H9 (cell line): Measurements from ENCODE around the gene TLX1. TPM values are rescaled to one million over a fixed set of nuclear protein-coding genes. Genes with fewer than 3 reads are reported as not detected.

ENCODE experiments used
- DNase-seq: peaks from one replicate; pipeline ENCODE4 v3.0.0-alpha.2; 2017
- H2AFZ ChIP-seq: one replicate; pipeline ENCODE4 v1.6.1; 2013; ENCODE audit warnings: mild to moderate bottlenecking, low read length, control low read depth, moderate library complexity
- H2AK5ac ChIP-seq: 2 replicates; pipeline ENCODE4 v1.6.1; 2013; ENCODE audit warnings: low read length, control low read depth, mixed read lengths; ENCODE audit not compliant: insufficient read length
- H2BK120ac ChIP-seq: one replicate; pipeline ENCODE4 v1.6.1; 2013; ENCODE audit warnings: low read depth, mild to moderate bottlenecking, low read length, control low read depth, inconsistent platforms; ENCODE audit not compliant: poor library complexity, severe bottlenecking
- H2BK12ac ChIP-seq: 2 replicates; pipeline ENCODE4 v1.6.1; 2013; ENCODE audit warnings: low read length, control low read depth, mixed read lengths, low read depth; ENCODE audit not compliant: insufficient read length
- H2BK15ac ChIP-seq: 2 replicates; pipeline ENCODE4 v1.6.1; 2013; ENCODE audit warnings: low read depth, low read length, control low read depth
- H2BK20ac ChIP-seq: one replicate; pipeline ENCODE4 v1.6.1; 2013; ENCODE audit warnings: low read depth, mild to moderate bottlenecking, low read length, control low read depth, inconsistent platforms; ENCODE audit not compliant: poor library complexity, severe bottlenecking
- H2BK5ac ChIP-seq: 2 replicates; pipeline ENCODE4 v1.6.1; 2013; ENCODE audit warnings: low read length, control low read depth, mixed read lengths; ENCODE audit not compliant: insufficient read length
- H3K14ac ChIP-seq: 2 replicates; pipeline ENCODE4 v1.6.1; 2013; ENCODE audit warnings: low read length, control low read depth; ENCODE audit not compliant: insufficient read depth
- H3K18ac ChIP-seq: 2 replicates; pipeline ENCODE4 v1.6.1; 2013; ENCODE audit warnings: low read depth, mild to moderate bottlenecking, mixed read lengths, low read length, control low read depth; ENCODE audit not compliant: insufficient read length
- H3K23ac ChIP-seq: 2 replicates; pipeline ENCODE4 v1.6.1; 2013; ENCODE audit warnings: low read length, control low read depth, mixed read lengths, low read depth; ENCODE audit not compliant: insufficient read length
- H3K23me2 ChIP-seq: 2 replicates; pipeline ENCODE4 v1.6.1; 2013; ENCODE audit warnings: low read depth, mild to moderate bottlenecking, mixed read lengths, low read length, control low read depth; ENCODE audit not compliant: insufficient read length, poor library complexity, severe bottlenecking
- H3K27ac ChIP-seq: 2 replicates; pipeline ENCODE4 v1.5.1; 2013; ENCODE audit warnings: low read length, control low read depth, mixed read lengths, low read depth; ENCODE audit not compliant: insufficient read length
- H3K27me3 ChIP-seq: 2 replicates; pipeline ENCODE4 v1.6.1; 2013; ENCODE audit warnings: low read length, control low read depth, inconsistent platforms; ENCODE audit not compliant: insufficient read depth
- H3K4ac ChIP-seq: 2 replicates; pipeline ENCODE4 v1.6.1; 2013; ENCODE audit warnings: low read depth, mild to moderate bottlenecking, control low read depth, inconsistent platforms, low read length, moderate library complexity
- H3K4me1 ChIP-seq: 2 replicates; pipeline ENCODE4 v1.6.1; 2013; ENCODE audit warnings: low read length, control low read depth, inconsistent platforms; ENCODE audit not compliant: insufficient read depth
- H3K4me2 ChIP-seq: 2 replicates; pipeline ENCODE4 v1.6.1; 2013; ENCODE audit warnings: low read length, control low read depth, mixed read lengths; ENCODE audit not compliant: insufficient read length, insufficient read depth
- H3K56ac ChIP-seq: 2 replicates; pipeline ENCODE4 v1.6.1; 2013; ENCODE audit warnings: low read depth, mild to moderate bottlenecking, mixed read lengths, low read length, control low read depth; ENCODE audit not compliant: insufficient read length
- H3K79me1 ChIP-seq: 2 replicates; pipeline ENCODE4 v1.6.1; 2013; ENCODE audit warnings: low read depth, mild to moderate bottlenecking, moderate library complexity, low read length, control low read depth, inconsistent platforms; ENCODE audit not compliant: insufficient read depth, poor library complexity, severe bottlenecking
- H3K79me2 ChIP-seq: 2 replicates; pipeline ENCODE4 v1.6.1; 2013; ENCODE audit warnings: low read length, control low read depth, inconsistent platforms; ENCODE audit not compliant: insufficient read depth
- H3K9ac ChIP-seq: 2 replicates; pipeline ENCODE4 v1.6.1; 2013; ENCODE audit warnings: low read length, control low read depth, mixed read lengths; ENCODE audit not compliant: insufficient read length; ENCODE audit errors: extremely low read depth
- H3K9me3 ChIP-seq: one replicate; pipeline ENCODE4 v1.6.1; 2013; ENCODE audit warnings: low read depth, low read length, inconsistent platforms; ENCODE audit not compliant: control insufficient read depth
- H3T11ph ChIP-seq: one replicate; pipeline ENCODE4 v1.6.1; 2013; ENCODE audit warnings: mild to moderate bottlenecking, low read length, control low read depth, inconsistent platforms
- H4K20me1 ChIP-seq: one replicate; pipeline ENCODE4 v1.6.1; 2013; ENCODE audit not compliant: control insufficient read depth, insufficient read length, insufficient read depth
- H4K5ac ChIP-seq: 2 replicates; pipeline ENCODE4 v1.6.1; 2013; ENCODE audit warnings: low read depth, mild to moderate bottlenecking, mixed read lengths, low read length, control low read depth; ENCODE audit not compliant: insufficient read length
- H4K8ac ChIP-seq: replicated peaks from 2 replicates; pipeline ENCODE4 v1.6.1; 2013; ENCODE audit warnings: low read length, control low read depth, mixed read lengths, low read depth; ENCODE audit not compliant: insufficient read length
- H4K91ac ChIP-seq: 2 replicates; pipeline ENCODE4 v1.6.1; 2013; ENCODE audit warnings: low read depth, mild to moderate bottlenecking, moderate library complexity, mixed read lengths, low read length, control low read depth; ENCODE audit not compliant: insufficient read length
- H3K27ac Mint-ChIP-seq, 3 experiments: 2 replicates in 2 of 3; 3 replicates in 1 of 3; pipeline ENCODE4 v1.8.0; 2020 to 2021; ENCODE audit warnings: mixed read lengths in 3 of 3, mild to moderate bottlenecking in 1 of 3, moderate library complexity in 1 of 3
- H3K27me3 Mint-ChIP-seq: 2 replicates; pipeline ENCODE4 v1.8.0; 2021; ENCODE audit warnings: low read depth, mild to moderate bottlenecking, moderate library complexity, mixed read lengths
- H3K36me3 Mint-ChIP-seq, 3 experiments: 2 replicates in 2 of 3; 3 replicates in 1 of 3; pipeline ENCODE4 v1.8.0; 2020 to 2021; ENCODE audit warnings: low read depth in 3 of 3, mixed read lengths in 3 of 3; ENCODE audit not compliant: insufficient read depth in 1 of 3
- H3K4me1 Mint-ChIP-seq, 2 experiments: 2 replicates each; pipeline ENCODE4 v1.8.0; 2020; ENCODE audit warnings: mixed read lengths in 2 of 2
- H3K4me3 Mint-ChIP-seq, 2 experiments: 2 replicates in 1 of 2; 3 replicates in 1 of 2; pipeline ENCODE4 v1.8.0; 2020 to 2021; ENCODE audit warnings: mild to moderate bottlenecking in 2 of 2, mixed read lengths in 2 of 2, moderate library complexity in 1 of 2
- H3K9me3 Mint-ChIP-seq, 2 experiments: 2 replicates in 1 of 2; 3 replicates in 1 of 2; pipeline ENCODE4 v1.8.0; 2020; ENCODE audit warnings: mild to moderate bottlenecking in 2 of 2, mixed read lengths in 2 of 2, moderate library complexity in 1 of 2
- WGBS: extraction: QIAGEN DNeasy Blood & Tissue Kit; methylation state at CpG from one replicate; pipeline ENCODE4 v1.1.7; 2013; ENCODE audit warnings: missing lambda C conversion rate, low lambda C conversion rate, mixed read lengths; ENCODE audit not compliant: insufficient read length; ENCODE audit errors: extremely low coverage; 5-methylcytosine and 5-hydroxymethylcytosine counted together
- total RNA-seq: library from RNA; stranded (reverse); gene quantifications from 2 replicates; pipeline ENCODE4 v1.2.1, GENCODE V29; 2021
- TF ChIP-seq, protein P1 (sequence below): fragments of 200-600 bp; sonication (generic); conservative IDR thresholded peaks from 3 replicates; pipeline ENCODE4 v1.8.0; 2021; ENCODE audit warnings: antibody characterized with exemption, mild to moderate bottlenecking

Gene TLX1
- total RNA-seq, 1 experiment from 2014 or later: not detected

- TF ChIP-seq, protein P1, sequence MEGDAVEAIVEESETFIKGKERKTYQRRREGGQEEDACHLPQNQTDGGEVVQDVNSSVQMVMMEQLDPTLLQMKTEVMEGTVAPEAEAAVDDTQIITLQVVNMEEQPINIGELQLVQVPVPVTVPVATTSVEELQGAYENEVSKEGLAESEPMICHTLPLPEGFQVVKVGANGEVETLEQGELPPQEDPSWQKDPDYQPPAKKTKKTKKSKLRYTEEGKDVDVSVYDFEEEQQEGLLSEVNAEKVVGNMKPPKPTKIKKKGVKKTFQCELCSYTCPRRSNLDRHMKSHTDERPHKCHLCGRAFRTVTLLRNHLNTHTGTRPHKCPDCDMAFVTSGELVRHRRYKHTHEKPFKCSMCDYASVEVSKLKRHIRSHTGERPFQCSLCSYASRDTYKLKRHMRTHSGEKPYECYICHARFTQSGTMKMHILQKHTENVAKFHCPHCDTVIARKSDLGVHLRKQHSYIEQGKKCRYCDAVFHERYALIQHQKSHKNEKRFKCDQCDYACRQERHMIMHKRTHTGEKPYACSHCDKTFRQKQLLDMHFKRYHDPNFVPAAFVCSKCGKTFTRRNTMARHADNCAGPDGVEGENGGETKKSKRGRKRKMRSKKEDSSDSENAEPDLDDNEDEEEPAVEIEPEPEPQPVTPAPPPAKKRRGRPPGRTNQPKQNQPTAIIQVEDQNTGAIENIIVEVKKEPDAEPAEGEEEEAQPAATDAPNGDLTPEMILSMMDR: no peak
- no peak overlapping the region for H2AFZ ChIP-seq
- H2BK15ac ChIP-seq: no peak overlapping the region
- H3K27ac ChIP-seq: no peak overlapping the region
- H3K27me3 ChIP-seq: peaks cover 98% of the 10 kb centered on the region
- Mint-ChIP-seq H3K36me3 (no peaks in the 10 kb centered on the region; a peak in 1 of 7 replicates), H3K27ac (no peak overlapping the region), H3K4me3 (no peak overlapping the region), H3K27me3 (peaks cover 99% of the 10 kb centered on the region), H3K9me3 (peaks cover 5 to 15% of the 10 kb centered on the region in 2 experiments; a peak in 3 of 5 replicates), H3K4me1 (peaks cover 12 to 32% of the 10 kb centered on the region in 2 experiments)
- H3K9ac ChIP-seq: no peak overlapping the region
- no peaks in the 10 kb centered on the region for H4K20me1 ChIP-seq
- no CpG with 5 or more reads among the region's 5 CpGs for WGBS
- H3K56ac ChIP-seq: no peak overlapping the region
- no peak overlapping the region for H2BK120ac ChIP-seq
- DNase-seq: no peak
- H2BK20ac ChIP-seq: no peak overlapping the region
- H3K23ac ChIP-seq: no peak overlapping the region
- no peak overlapping the region for H3K4me2 ChIP-seq
- no peaks in the 10 kb centered on the region for H3K4me1 ChIP-seq
- H3K14ac ChIP-seq: no peak overlapping the region
- no peak overlapping the region for H2AK5ac ChIP-seq
- no peak overlapping the region for H4K8ac ChIP-seq
- H3K79me2 ChIP-seq: no peaks in the 10 kb centered on the region
- H3K18ac ChIP-seq: no peak overlapping the region
- no peak overlapping the region for H4K5ac ChIP-seq
- H2BK12ac ChIP-seq: no peak overlapping the region
- no peaks in the 10 kb centered on the region for H3K79me1 ChIP-seq
- no peak overlapping the region for H4K91ac ChIP-seq
- H3K23me2 ChIP-seq: no peaks in the 10 kb centered on the region
- no peak overlapping the region for H3T11ph ChIP-seq
- no peaks in the 10 kb centered on the region for H3K9me3 ChIP-seq
- H3K4ac ChIP-seq: no peak overlapping the region
- H2BK5ac ChIP-seq: no peak overlapping the region
Measured at GRCh38 chr10:101124933-101125332, 6.2 kb upstream of the TLX1 start.
